ENCODE results near the gene GIMD1. TPM values are rescaled to one million over a fixed set of nuclear protein-coding genes. Genes with fewer than 3 reads are reported as not detected.
"Not testable (repeated sequence)": the region's sequence is repeated elsewhere in the genome, so short reads cannot be mapped to it uniquely, and the experiment has no call there.

The GIMD1 gene
- total RNA-seq = not detected

- Mint-ChIP-seq H3K36me3 (ENCODE audit: low read depth) (no peaks in the 10 kb centered on the region), H3K27me3 (ENCODE audit: low read depth) (peaks cover 15% of the 10 kb centered on the region), H3K4me1 (ENCODE audit: low read depth) (no peaks in the 10 kb centered on the region), H3K4me3 (no peak within 1 kb of the TSS), H3K9me3 (no peaks in the 10 kb centered on the region), H3K27ac (no peak within 1 kb of the TSS)
- intact Hi-C loops (cut with micrococcal nuclease) = loop anchor here (1.0 kb wide), 3 partner anchors 134 to 815 kb away; no protein-coding TSS in a partner anchor
- CTCF ChIA-PET = interaction anchor here (1.6 kb wide), 1 partner anchor 17 kb away, joined by 4 read pairs; no protein-coding TSS in a partner anchor
- no peak for DNase-seq
These were observed at the start of gene GIMD1 for GRCh38 chr4:106368678-106369077. Gene GIMD1, minus strand, starts transcription at chr4:106368778. Its CDS starts 1,343 bp downstream, at chr4:106367435.

DNA sequence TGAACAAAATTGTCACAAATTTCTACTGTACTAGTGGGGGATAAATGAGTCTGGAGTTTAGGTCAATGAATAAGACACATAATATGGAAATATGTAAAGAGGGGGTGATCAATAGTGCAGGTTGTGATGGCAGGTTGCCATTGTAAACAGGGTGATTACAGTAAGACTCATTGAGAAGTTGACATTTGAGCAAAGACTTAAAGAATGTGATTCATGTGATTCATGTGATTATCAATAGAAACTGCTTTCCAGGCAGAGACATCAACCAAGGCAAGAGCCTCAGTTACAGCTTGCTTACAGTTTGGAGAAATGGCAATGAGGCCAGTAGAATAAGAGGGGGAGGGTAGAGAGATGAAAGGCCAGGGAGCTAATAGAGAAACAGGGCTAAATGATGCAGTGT is 45.8 kb upstream of the GIMD1 start:
- intact Hi-C loops (cut with micrococcal nuclease) = no loop called here
- Mint-ChIP-seq H3K27ac (no peak overlapping the region), H3K36me3 (ENCODE audit: low read depth) (no peaks in the 10 kb centered on the region), H3K9me3 (no peaks in the 10 kb centered on the region), H3K4me1 (ENCODE audit: low read depth) (no peaks in the 10 kb centered on the region), H3K4me3 (no peak overlapping the region), H3K27me3 (ENCODE audit: low read depth) (peaks cover 15% of the 10 kb centered on the region)
- CTCF ChIA-PET = no interaction called here
- no peak for DNase-seq

- Mint-ChIP-seq H3K27me3 (ENCODE audit: low read depth) (peaks cover 17% of the 10 kb centered on the region), H3K36me3 (ENCODE audit: low read depth) (no peaks in the 10 kb centered on the region), H3K27ac (no peak overlapping the region), H3K4me3 (no peak overlapping the region), H3K4me1 (ENCODE audit: low read depth) (no peaks in the 10 kb centered on the region), H3K9me3 (peaks cover under 1% of the 10 kb centered on the region)
- intact Hi-C loops (cut with micrococcal nuclease) = no loop called here
- DNase-seq = no peak
- CTCF ChIA-PET = interaction anchor here (1.0 kb wide), 1 partner anchor 13 kb away, joined by 3 read pairs; no protein-coding TSS in a partner anchor
These were observed 41.6 kb upstream of the GIMD1 start for GRCh38 chr4:106409901-106410889.

DNA sequence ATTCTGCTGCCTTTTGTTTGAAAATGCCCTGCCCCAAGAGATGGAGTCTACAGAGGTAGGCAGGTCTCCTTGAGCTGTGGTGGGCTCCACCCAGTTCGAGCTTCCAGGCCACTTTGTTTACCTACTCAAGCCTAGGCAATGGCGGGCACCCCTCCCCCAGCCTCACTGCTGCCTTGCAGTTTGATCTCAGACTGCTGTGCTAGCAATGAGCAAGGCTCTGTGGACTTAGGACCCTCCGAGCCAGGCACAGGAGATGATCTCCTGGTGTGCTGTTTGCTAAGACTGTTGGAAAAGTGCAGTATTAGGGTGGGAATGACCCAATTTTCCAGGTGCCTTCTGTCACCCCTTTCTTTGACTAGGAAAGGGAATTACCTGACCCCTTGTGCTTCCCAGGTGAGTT is 39.4 kb upstream of the GIMD1 start:
- H3K9me3 Mint-ChIP-seq; H3K27ac Mint-ChIP-seq; CTCF ChIA-PET; intact Hi-C loops (cut with micrococcal nuclease); DNase-seq; H3K4me3 Mint-ChIP-seq; H3K4me1 Mint-ChIP-seq (ENCODE audit: low read depth); H3K36me3 Mint-ChIP-seq (ENCODE audit: low read depth): not testable (repeated sequence)
- peaks cover 15% of the 10 kb centered on the region for H3K27me3 Mint-ChIP-seq (ENCODE audit: low read depth)

GRCh38 chr4:106401157-106401556 is 32.6 kb upstream of the GIMD1 start:
- Mint-ChIP-seq H3K4me3 (no peak overlapping the region), H3K4me1 (ENCODE audit: low read depth) (no peaks in the 10 kb centered on the region), H3K36me3 (ENCODE audit: low read depth) (peaks cover 3% of the 10 kb centered on the region), H3K9me3 (peaks cover 16% of the 10 kb centered on the region), H3K27ac (no peak overlapping the region), H3K27me3 (ENCODE audit: low read depth) (peaks cover 4% of the 10 kb centered on the region)
- DNase-seq = no peak
- intact Hi-C loops (cut with micrococcal nuclease) = no loop called here
- CTCF ChIA-PET = interaction anchor here (1.1 kb wide), 1 partner anchor 31 kb away, joined by 3 read pairs; no protein-coding TSS in a partner anchor

- peaks cover 28% of the 10 kb centered on the region for H3K9me3 Mint-ChIP-seq
- H3K4me1 Mint-ChIP-seq (ENCODE audit: low read depth); DNase-seq; H3K4me3 Mint-ChIP-seq; H3K36me3 Mint-ChIP-seq (ENCODE audit: low read depth); H3K27ac Mint-ChIP-seq; intact Hi-C loops (cut with micrococcal nuclease); CTCF ChIA-PET; H3K27me3 Mint-ChIP-seq (ENCODE audit: low read depth): not testable (repeated sequence)
These were observed 30.3 kb upstream of the GIMD1 start for GRCh38 chr4:106398898-106399297.

DNA sequence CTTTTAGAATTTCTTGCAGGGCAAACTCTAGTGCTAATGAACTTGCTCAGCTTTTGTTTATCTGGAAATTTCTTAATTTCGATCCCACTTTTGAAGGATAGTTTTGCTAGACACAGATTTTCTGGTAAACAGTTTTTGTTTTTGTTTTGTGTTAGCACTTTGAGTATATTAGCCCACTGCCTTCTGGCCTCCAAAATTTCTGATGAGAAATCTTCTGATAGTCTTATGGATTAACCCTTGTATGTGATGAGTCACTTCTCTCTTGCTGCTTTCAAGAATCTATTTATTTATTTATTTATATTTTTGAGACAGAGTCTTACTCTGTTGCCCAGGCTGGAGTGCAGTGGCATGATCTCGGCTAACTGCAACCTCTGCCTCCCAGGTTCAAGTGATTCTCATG is 27.0 kb upstream of the GIMD1 start:
- DNase-seq = no peak
- H3K27me3 Mint-ChIP-seq (ENCODE audit: low read depth) = no peaks in the 10 kb centered on the region
- peaks cover 27% of the 10 kb centered on the region for H3K9me3 Mint-ChIP-seq
- CTCF ChIA-PET = no interaction called here
- H3K36me3 Mint-ChIP-seq (ENCODE audit: low read depth) = peaks cover 6% of the 10 kb centered on the region
- intact Hi-C loops (cut with micrococcal nuclease) = no loop called here
- H3K4me3 Mint-ChIP-seq = no peak overlapping the region
- H3K4me1 Mint-ChIP-seq (ENCODE audit: low read depth) = no peaks in the 10 kb centered on the region
- no peak overlapping the region for H3K27ac Mint-ChIP-seq

- CTCF ChIA-PET = interaction anchor here (1.0 to 1.2 kb wide), 2 partner anchors 16 to 17 kb away, joined by 3 to 4 read pairs; partner anchors contain the start of gene GIMD1
- intact Hi-C loops (cut with micrococcal nuclease) = no loop called here
- Mint-ChIP-seq H3K36me3 (ENCODE audit: low read depth) (no peaks in the 10 kb centered on the region), H3K4me1 (ENCODE audit: low read depth) (no peaks in the 10 kb centered on the region), H3K27me3 (ENCODE audit: low read depth) (no peaks in the 10 kb centered on the region), H3K9me3 (no peaks in the 10 kb centered on the region), H3K4me3 (no peak overlapping the region), H3K27ac (no peak overlapping the region)
- no peak for DNase-seq
These were observed 17.3 kb upstream of the GIMD1 start for GRCh38 chr4:106385853-106386393.

GRCh38 chr4:106384878-106385277 is 16.3 kb upstream of the GIMD1 start:
- Mint-ChIP-seq H3K27ac (no peak overlapping the region), H3K4me1 (ENCODE audit: low read depth) (no peaks in the 10 kb centered on the region), H3K27me3 (ENCODE audit: low read depth) (no peaks in the 10 kb centered on the region), H3K4me3 (no peak overlapping the region), H3K9me3 (no peaks in the 10 kb centered on the region), H3K36me3 (ENCODE audit: low read depth) (no peaks in the 10 kb centered on the region)
- intact Hi-C loops (cut with micrococcal nuclease) = no loop called here
- no peak for DNase-seq
- CTCF ChIA-PET = interaction anchor here (1.2 kb wide), 1 partner anchor 16 kb away, joined by 4 read pairs; the partner anchor contains the start of gene GIMD1

DNA sequence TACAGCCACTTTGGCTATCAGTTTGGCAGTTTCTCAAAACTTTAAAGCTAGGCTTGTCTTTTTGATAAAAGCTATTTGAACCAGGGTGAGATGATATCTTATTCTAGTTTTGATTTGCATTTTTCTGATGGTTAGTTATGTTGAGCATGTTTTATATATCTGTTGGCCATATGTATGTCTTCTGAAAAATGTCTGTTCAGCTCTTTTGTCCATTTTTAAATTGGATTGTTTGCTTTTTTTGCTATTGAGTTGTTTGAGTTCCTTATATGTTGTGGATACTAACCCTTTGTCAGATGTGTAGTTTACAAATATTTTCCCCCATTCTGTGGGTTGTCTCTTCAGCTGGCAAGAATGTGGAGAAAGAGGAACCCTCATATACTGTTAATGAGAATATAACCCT is 11.6 kb upstream of the GIMD1 start:
- H3K36me3 Mint-ChIP-seq (ENCODE audit: low read depth) = no peaks in the 10 kb centered on the region
- CTCF ChIA-PET = interaction anchor here (1.1 kb wide), 1 partner anchor 10 kb away, joined by 3 read pairs; no protein-coding TSS in a partner anchor
- no peak overlapping the region for H3K27ac Mint-ChIP-seq
- H3K4me1 Mint-ChIP-seq (ENCODE audit: low read depth) = no peaks in the 10 kb centered on the region
- H3K9me3 Mint-ChIP-seq = no peaks in the 10 kb centered on the region
- intact Hi-C loops (cut with micrococcal nuclease) = no loop called here
- H3K27me3 Mint-ChIP-seq (ENCODE audit: low read depth) = peaks cover 2% of the 10 kb centered on the region
- no peak for DNase-seq
- no peak overlapping the region for H3K4me3 Mint-ChIP-seq

- CTCF ChIA-PET = no interaction called here
These were observed 4.4 kb upstream of the GIMD1 start for GRCh38 chr4:106373026-106373425.

GRCh38 chr4:106371161-106371560 is 2.6 kb upstream of the GIMD1 start:
- intact Hi-C loops (cut with micrococcal nuclease) = no loop called here
- Mint-ChIP-seq H3K4me3 (no peak overlapping the region), H3K27me3 (ENCODE audit: low read depth) (peaks cover 24% of the 10 kb centered on the region), H3K9me3 (no peaks in the 10 kb centered on the region), H3K36me3 (ENCODE audit: low read depth) (no peaks in the 10 kb centered on the region), H3K27ac (no peak overlapping the region), H3K4me1 (ENCODE audit: low read depth) (no peaks in the 10 kb centered on the region)
- DNase-seq = no peak
- CTCF ChIA-PET = interaction anchor here (1.2 kb wide), 1 partner anchor 132 kb away, joined by 7 read pairs; no protein-coding TSS in a partner anchor

More at GRCh38 chr4:106373026-106373425, 4.4 kb upstream of the GIMD1 start:
- Mint-ChIP-seq H3K4me1 (ENCODE audit: low read depth) (no peaks in the 10 kb centered on the region), H3K27ac (no peak overlapping the region), H3K36me3 (ENCODE audit: low read depth) (no peaks in the 10 kb centered on the region), H3K4me3 (no peak overlapping the region), H3K9me3 (no peaks in the 10 kb centered on the region), H3K27me3 (ENCODE audit: low read depth) (peaks cover 21% of the 10 kb centered on the region)
- intact Hi-C loops (cut with micrococcal nuclease) = no loop called here
- no peak for DNase-seq
